Nephron (organoid): ENCODE data around the gene C1orf122.

ENCODE experiments used
- H3K27ac Mint-ChIP-seq, 3 experiments: 2 replicates each; pipeline ENCODE4 v1.8.0; 2020; ENCODE audit warnings: mixed read lengths in 3 of 3, mild to moderate bottlenecking in 2 of 3, moderate library complexity in 1 of 3
- H3K27me3 Mint-ChIP-seq: 2 replicates; pipeline ENCODE4 v1.8.0; 2021; ENCODE audit warnings: low read depth, mild to moderate bottlenecking, moderate library complexity, mixed read lengths
- H3K36me3 Mint-ChIP-seq: 2 replicates; pipeline ENCODE4 v1.8.0; 2020; ENCODE audit warnings: low read depth, mixed read lengths
- H3K4me1 Mint-ChIP-seq: 2 replicates; pipeline ENCODE4 v1.8.0; 2020; ENCODE audit warnings: mixed read lengths
- H3K4me3 Mint-ChIP-seq, 3 experiments: 2 replicates each; pipeline ENCODE4 v1.8.0; 2020; ENCODE audit warnings: mild to moderate bottlenecking in 3 of 3, mixed read lengths in 3 of 3, moderate library complexity in 2 of 3
- H3K9me3 Mint-ChIP-seq: 2 replicates; pipeline ENCODE4 v1.8.0; 2020; ENCODE audit warnings: mixed read lengths
- TF ChIP-seq, protein P1 (sequence below), 3 experiments: fragments of 200-600 bp; sonication (generic); IDR thresholded peaks; one replicate each; pipeline ENCODE4 v1.5.0; 2021; ENCODE audit warnings: antibody characterized with exemption in 3 of 3; ENCODE audit not compliant: unreplicated experiment in 3 of 3

C1orf122 gene

DNA sequence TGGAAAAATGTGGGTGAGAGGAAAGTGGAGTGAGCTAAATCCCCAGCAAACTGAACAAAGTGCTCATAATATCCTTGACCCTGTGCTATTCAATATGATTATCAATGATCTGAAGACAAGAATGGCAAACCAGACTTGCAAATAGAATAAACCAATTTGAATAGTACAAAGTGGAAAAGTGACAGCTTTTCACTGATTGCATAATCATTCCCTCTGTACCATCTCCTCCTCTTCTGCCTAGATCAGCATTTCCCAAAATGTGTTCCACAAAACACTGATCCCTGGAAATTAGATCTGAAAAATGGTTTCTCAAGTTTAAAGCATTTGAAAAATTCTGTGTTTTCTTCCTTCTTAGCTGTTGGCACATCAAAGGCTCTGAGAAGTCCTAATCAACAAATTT is 43.7 kb downstream of the C1orf122 start:
- Mint-ChIP-seq H3K36me3 (peaks cover 20% of the 10 kb centered on the region), H3K4me3 (no peak overlapping the region), H3K9me3 (no peaks in the 10 kb centered on the region), H3K27me3 (no peaks in the 10 kb centered on the region), H3K4me1 (peaks cover 5% of the 10 kb centered on the region), H3K27ac (no peak overlapping the region)
- TF ChIP-seq, protein P1, sequence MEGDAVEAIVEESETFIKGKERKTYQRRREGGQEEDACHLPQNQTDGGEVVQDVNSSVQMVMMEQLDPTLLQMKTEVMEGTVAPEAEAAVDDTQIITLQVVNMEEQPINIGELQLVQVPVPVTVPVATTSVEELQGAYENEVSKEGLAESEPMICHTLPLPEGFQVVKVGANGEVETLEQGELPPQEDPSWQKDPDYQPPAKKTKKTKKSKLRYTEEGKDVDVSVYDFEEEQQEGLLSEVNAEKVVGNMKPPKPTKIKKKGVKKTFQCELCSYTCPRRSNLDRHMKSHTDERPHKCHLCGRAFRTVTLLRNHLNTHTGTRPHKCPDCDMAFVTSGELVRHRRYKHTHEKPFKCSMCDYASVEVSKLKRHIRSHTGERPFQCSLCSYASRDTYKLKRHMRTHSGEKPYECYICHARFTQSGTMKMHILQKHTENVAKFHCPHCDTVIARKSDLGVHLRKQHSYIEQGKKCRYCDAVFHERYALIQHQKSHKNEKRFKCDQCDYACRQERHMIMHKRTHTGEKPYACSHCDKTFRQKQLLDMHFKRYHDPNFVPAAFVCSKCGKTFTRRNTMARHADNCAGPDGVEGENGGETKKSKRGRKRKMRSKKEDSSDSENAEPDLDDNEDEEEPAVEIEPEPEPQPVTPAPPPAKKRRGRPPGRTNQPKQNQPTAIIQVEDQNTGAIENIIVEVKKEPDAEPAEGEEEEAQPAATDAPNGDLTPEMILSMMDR (IDR thresholded peaks at IDR 0.05; ENCODE audit: unreplicated experiment in 3 of 3) = no peak

DNA sequence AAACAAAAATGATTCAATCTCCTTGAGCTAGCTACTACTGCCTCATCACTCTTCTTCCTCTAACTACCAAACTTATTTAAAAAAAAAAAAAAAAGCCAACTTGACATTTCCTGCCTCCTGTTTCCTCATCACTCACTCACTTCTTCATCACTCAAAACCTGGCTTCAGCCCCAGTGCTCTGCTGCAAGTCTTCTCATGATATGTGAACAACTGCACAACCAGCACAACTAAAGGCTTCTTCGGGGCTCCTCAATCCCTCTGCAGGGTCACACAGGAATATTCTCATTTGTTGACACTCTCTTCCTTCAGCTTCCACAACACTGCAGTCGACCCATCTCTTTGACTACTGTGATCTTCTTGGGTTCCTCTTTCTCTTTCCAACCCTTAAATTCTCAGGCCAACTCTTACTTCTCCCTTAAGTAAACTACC is 44.2 kb downstream of the C1orf122 start:
- Mint-ChIP-seq H3K9me3 (no peaks in the 10 kb centered on the region), H3K4me1 (peaks cover 5% of the 10 kb centered on the region), H3K4me3 (no peak overlapping the region), H3K27ac (no peak overlapping the region), H3K36me3 (peaks cover 23% of the 10 kb centered on the region), H3K27me3 (no peaks in the 10 kb centered on the region)
- TF ChIP-seq, protein P1 (IDR thresholded peaks at IDR 0.05; ENCODE audit: unreplicated experiment in 3 of 3) = no peak

DNA sequence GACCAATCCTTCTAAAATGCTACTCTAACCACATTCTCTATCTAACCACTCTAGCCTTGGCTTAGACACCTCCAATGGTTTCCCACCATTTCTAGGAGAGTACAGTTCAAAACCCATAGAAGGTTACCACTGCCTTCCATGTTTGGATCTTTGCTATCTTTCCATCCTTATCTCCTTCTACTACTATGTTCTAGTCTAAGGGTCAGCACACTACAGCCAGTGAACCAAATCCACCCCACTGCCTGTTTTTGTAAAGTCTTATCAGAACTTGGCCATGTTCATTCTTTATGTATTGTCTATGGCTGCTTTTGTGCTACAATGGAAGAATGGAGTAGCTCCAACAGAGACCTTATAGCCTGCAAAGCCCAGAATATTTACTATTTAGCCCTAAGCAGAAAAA is 45.6 kb downstream of the C1orf122 start:
- peaks cover 14% of the 10 kb centered on the region for H3K4me1 Mint-ChIP-seq
- no peak overlapping the region for H3K4me3 Mint-ChIP-seq
- H3K9me3 Mint-ChIP-seq = no peaks in the 10 kb centered on the region
- no peaks in the 10 kb centered on the region for H3K27me3 Mint-ChIP-seq
- TF ChIP-seq, protein P1 (IDR thresholded peaks at IDR 0.05; ENCODE audit: unreplicated experiment in 3 of 3) = no peak
- no peak overlapping the region for H3K27ac Mint-ChIP-seq
- H3K36me3 Mint-ChIP-seq = peaks cover 31% of the 10 kb centered on the region

DNA sequence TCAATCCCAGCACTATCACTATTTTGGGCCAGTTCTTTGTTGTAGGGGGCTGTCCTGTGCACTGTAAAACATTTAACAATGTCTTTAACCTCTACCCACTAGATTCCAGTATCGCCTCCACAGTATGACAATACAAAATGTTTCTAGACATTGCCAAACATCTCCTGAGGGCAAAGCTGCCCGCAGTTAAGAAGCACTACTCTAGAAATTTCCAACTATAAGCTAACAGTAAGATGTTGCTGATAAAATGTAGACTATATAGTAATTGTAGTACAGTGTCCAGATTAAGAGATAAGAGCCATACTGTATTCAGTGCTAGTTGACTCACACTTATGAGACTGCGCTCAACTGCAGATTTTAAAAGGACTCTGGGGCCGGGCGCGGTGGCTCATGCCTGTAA is 46.8 kb downstream of the C1orf122 start:
- Mint-ChIP-seq H3K27ac (no peak overlapping the region), H3K36me3 (peaks cover 31% of the 10 kb centered on the region), H3K4me3 (no peak overlapping the region), H3K9me3 (no peaks in the 10 kb centered on the region), H3K4me1 (peaks cover 19% of the 10 kb centered on the region), H3K27me3 (no peaks in the 10 kb centered on the region)
- TF ChIP-seq, protein P1 (IDR thresholded peaks at IDR 0.05; ENCODE audit: unreplicated experiment in 3 of 3) = no peak
